GM06990 (cell line): ENCODE data around the gene GPR158.

Experiments
- DNase-seq: peaks from one replicate; pipeline ENCODE4 v3.0.0-alpha.2; 2011; ENCODE audit not compliant: insufficient read length; ENCODE audit errors: extremely low read depth
- H3K27me3 ChIP-seq: replicated peaks from 2 replicates; pipeline ENCODE4 v1.6.0; 2011; ENCODE audit warnings: low read length; ENCODE audit not compliant: control insufficient read depth, insufficient read depth
- H3K36me3 ChIP-seq: 2 replicates; pipeline ENCODE4 v1.5.1; 2011; ENCODE audit warnings: low read length; ENCODE audit not compliant: control insufficient read depth, insufficient read depth
- H3K4me3 ChIP-seq: replicated peaks from 2 replicates; pipeline ENCODE4 v1.5.1; 2011; ENCODE audit warnings: low read depth, mild to moderate bottlenecking, control low read depth, low read length
- CTCF ChIP-seq: IDR thresholded peaks from 2 replicates; pipeline ENCODE4 v1.5.1; 2011; ENCODE audit warnings: low read length, control low read depth, mild to moderate bottlenecking, inconsistent platforms; ENCODE audit not compliant: insufficient read depth, poor library complexity, severe bottlenecking

Gene GPR158

GRCh38 chr10:25263931-25264330 is 89.1 kb downstream of the GPR158 start:
- H3K36me3 ChIP-seq = no peaks in the 10 kb centered on the region
- TF ChIP-seq CTCF = no peak
- no peaks in the 10 kb centered on the region for H3K27me3 ChIP-seq
- DNase-seq = no peak
- H3K4me3 ChIP-seq = no peak overlapping the region

- no peak overlapping the region for H3K4me3 ChIP-seq
- no peaks in the 10 kb centered on the region for H3K36me3 ChIP-seq
- no peaks in the 10 kb centered on the region for H3K27me3 ChIP-seq
- no peak for TF ChIP-seq CTCF
- DNase-seq = no peak
Measured at GRCh38 chr10:25278180-25278579, 103.4 kb downstream of the GPR158 start.

GRCh38 chr10:25280076-25280475 is 105.3 kb downstream of the GPR158 start:
- Histone ChIP-seq H3K27me3 (no peaks in the 10 kb centered on the region), H3K4me3 (no peak overlapping the region), H3K36me3 (no peaks in the 10 kb centered on the region)
- DNase-seq = no peak
- TF ChIP-seq CTCF = no peak

GRCh38 chr10:25280573-25280972 is 105.8 kb downstream of the GPR158 start:
- no peak overlapping the region for H3K4me3 ChIP-seq
- TF ChIP-seq CTCF = no peak
- no peaks in the 10 kb centered on the region for H3K36me3 ChIP-seq
- H3K27me3 ChIP-seq = no peaks in the 10 kb centered on the region
- DNase-seq = no peak

GRCh38 chr10:25285809-25286208 is 111.0 kb downstream of the GPR158 start:
- Histone ChIP-seq H3K36me3 (no peaks in the 10 kb centered on the region), H3K27me3 (no peaks in the 10 kb centered on the region)

More at GRCh38 chr10:25285809-25286208, 111.0 kb downstream of the GPR158 start:
- TF ChIP-seq CTCF = no peak
- no peak for DNase-seq
- H3K4me3 ChIP-seq = no peak overlapping the region
